ENCODE measurements around the gene MAPK11.

Gene MAPK11

GRCh38 chr22:50303848-50304527 lies 33.8 kb upstream of the MAPK11 start:
- peaks cover 52 to 71% of the 10 kb centered on the region in 2 donors for H3K4me1 Mint-ChIP-seq
- peak; percentile 26 to 38 for ATAC-seq (replicated peaks)
- peaks cover 0 to 45% of the 10 kb centered on the region in 2 donors for H3K27me3 Mint-ChIP-seq

GRCh38 chr22:50303515-50303847 lies 33.3 kb upstream of the MAPK11 start:
- Mint-ChIP-seq H3K27me3 (peaks cover 0 to 45% of the 10 kb centered on the region in 2 donors), H3K36me3 (no peaks in the 10 kb centered on the region), H3K4me3 (no peak overlapping the region), H3K9me3 (no peaks in the 10 kb centered on the region), H3K4me1 (peaks cover 48 to 71% of the 10 kb centered on the region in 2 donors), H3K27ac (no peak overlapping the region)
- DNase-seq (no peak), ATAC-seq (replicated peaks) (no peak)

More at GRCh38 chr22:50303848-50304527, 33.8 kb upstream of the MAPK11 start:
- Mint-ChIP-seq H3K9me3 (no peaks in the 10 kb centered on the region), H3K27ac (peak overlapping the region; percentile 47), H3K36me3 (no peaks in the 10 kb centered on the region), H3K4me3 (peak overlapping the region; percentile 15 to 68)
- no peak for DNase-seq

- Mint-ChIP-seq H3K9me3 (no peaks in the 10 kb centered on the region), H3K27me3 (peaks cover 7 to 54% of the 10 kb centered on the region in 2 donors), H3K4me1 (peaks cover 48 to 78% of the 10 kb centered on the region in 2 donors), H3K4me3 (no peak overlapping the region), H3K27ac (no peak overlapping the region), H3K36me3 (no peaks in the 10 kb centered on the region)
- ATAC-seq (replicated peaks): no peak
- no peak for DNase-seq
These were observed 32.4 kb upstream of the MAPK11 start for GRCh38 chr22:50302564-50302963.

GRCh38 chr22:50302041-50302541 lies 31.9 kb upstream of the MAPK11 start:
- DNase-seq (no peak), ATAC-seq (replicated peaks) (peak in 1 of 2 donors; percentile 3)
- no peaks in the 10 kb centered on the region for H3K36me3 Mint-ChIP-seq
- H3K4me3 Mint-ChIP-seq: peak overlapping the region in 1 of 2 donors; percentile 37
- H3K27me3 Mint-ChIP-seq: peaks cover 11 to 59% of the 10 kb centered on the region in 2 donors
- peaks cover 51 to 81% of the 10 kb centered on the region in 2 donors for H3K4me1 Mint-ChIP-seq
- no peaks in the 10 kb centered on the region for H3K9me3 Mint-ChIP-seq
- H3K27ac Mint-ChIP-seq: peak overlapping the region; percentile 57

- H3K27me3 Mint-ChIP-seq: peaks cover 11 to 60% of the 10 kb centered on the region in 2 donors
- no peaks in the 10 kb centered on the region for H3K9me3 Mint-ChIP-seq
- H3K4me3 Mint-ChIP-seq: peak overlapping the region; percentile 37 to 44
- H3K4me1 Mint-ChIP-seq: peaks cover 51 to 81% of the 10 kb centered on the region in 2 donors
- no peaks in the 10 kb centered on the region for H3K36me3 Mint-ChIP-seq
- DNase-seq (no peak), ATAC-seq (replicated peaks) (no peak)
- peak overlapping the region; percentile 57 for H3K27ac Mint-ChIP-seq
These were observed 31.4 kb upstream of the MAPK11 start for GRCh38 chr22:50301581-50301991.

- ATAC-seq (replicated peaks) (no peak), DNase-seq (no peak)
- H3K4me3 Mint-ChIP-seq: no peak overlapping the region
- peaks cover 11 to 57% of the 10 kb centered on the region in 2 donors for H3K27me3 Mint-ChIP-seq
- H3K9me3 Mint-ChIP-seq: no peaks in the 10 kb centered on the region
- H3K27ac Mint-ChIP-seq: no peak overlapping the region
- peaks cover 45 to 78% of the 10 kb centered on the region in 2 donors for H3K4me1 Mint-ChIP-seq
- no peaks in the 10 kb centered on the region for H3K36me3 Mint-ChIP-seq
These were observed 30.6 kb upstream of the MAPK11 start for GRCh38 chr22:50300620-50301257.

GRCh38 chr22:50299785-50300619 lies 29.8 kb upstream of the MAPK11 start:
- no peak for DNase-seq
- H3K9me3 Mint-ChIP-seq: no peaks in the 10 kb centered on the region
- no peaks in the 10 kb centered on the region for H3K36me3 Mint-ChIP-seq
- ATAC-seq (replicated peaks): no peak
- peaks cover 43 to 75% of the 10 kb centered on the region in 2 donors for H3K4me1 Mint-ChIP-seq
- H3K27me3 Mint-ChIP-seq: peaks cover 11 to 60% of the 10 kb centered on the region in 2 donors
- H3K27ac Mint-ChIP-seq: no peak overlapping the region
- H3K4me3 Mint-ChIP-seq: no peak overlapping the region

GRCh38 chr22:50298937-50299784 lies 29.0 kb upstream of the MAPK11 start:
- Mint-ChIP-seq H3K4me3 (peak overlapping the region; percentile 46 to 78), H3K27ac (no peak overlapping the region), H3K36me3 (no peaks in the 10 kb centered on the region), H3K27me3 (peaks cover 11 to 58% of the 10 kb centered on the region in 2 donors), H3K4me1 (peaks cover 40 to 72% of the 10 kb centered on the region in 2 donors), H3K9me3 (no peaks in the 10 kb centered on the region)
- ATAC-seq (replicated peaks) (no peak), DNase-seq (no peak)

GRCh38 chr22:50298266-50298637 lies 28.1 kb upstream of the MAPK11 start:
- Mint-ChIP-seq H3K36me3 (no peaks in the 10 kb centered on the region), H3K9me3 (no peaks in the 10 kb centered on the region), H3K4me3 (no peak overlapping the region), H3K27ac (no peak overlapping the region), H3K27me3 (peaks cover 11 to 56% of the 10 kb centered on the region in 2 donors), H3K4me1 (peaks cover 32 to 70% of the 10 kb centered on the region in 2 donors)
- DNase-seq (no peak), ATAC-seq (replicated peaks) (no peak)

- no peak overlapping the region for H3K4me3 Mint-ChIP-seq
- no peaks in the 10 kb centered on the region for H3K9me3 Mint-ChIP-seq
- no peak overlapping the region for H3K27ac Mint-ChIP-seq
- ATAC-seq (replicated peaks) (no peak), DNase-seq (no peak)
- peaks cover 13 to 54% of the 10 kb centered on the region in 2 donors for H3K27me3 Mint-ChIP-seq
- peaks cover 30 to 69% of the 10 kb centered on the region in 2 donors for H3K4me1 Mint-ChIP-seq
- H3K36me3 Mint-ChIP-seq: no peaks in the 10 kb centered on the region
These were observed 27.5 kb upstream of the MAPK11 start for GRCh38 chr22:50297510-50298265.

- H3K4me1 Mint-ChIP-seq: peaks cover 31 to 69% of the 10 kb centered on the region in 2 donors
- no peaks in the 10 kb centered on the region for H3K9me3 Mint-ChIP-seq
- no peak for ATAC-seq (replicated peaks)
- DNase-seq: no peak
- H3K27me3 Mint-ChIP-seq: peaks cover 19 to 59% of the 10 kb centered on the region in 2 donors
- no peak overlapping the region for H3K27ac Mint-ChIP-seq
- no peaks in the 10 kb centered on the region for H3K36me3 Mint-ChIP-seq
- H3K4me3 Mint-ChIP-seq: no peak overlapping the region
These were observed 26.7 kb upstream of the MAPK11 start for GRCh38 chr22:50296658-50297490.

- Mint-ChIP-seq H3K4me1 (peaks cover 27 to 68% of the 10 kb centered on the region in 2 donors), H3K9me3 (no peaks in the 10 kb centered on the region), H3K27ac (peak overlapping the region; percentile 37), H3K36me3 (no peaks in the 10 kb centered on the region), H3K27me3 (peaks cover 23 to 59% of the 10 kb centered on the region in 2 donors), H3K4me3 (peak overlapping the region; percentile 46 to 59)
- ATAC-seq (replicated peaks) (no peak), DNase-seq (no peak)
These were observed 24.1 kb upstream of the MAPK11 start for GRCh38 chr22:50294319-50294656.
